Central memory CD4-positive, alpha-beta T cell (primary cell): ENCODE data around the gene NPBWR2.

ENCODE experiments used
- DNase-seq: peaks from one replicate; pipeline ENCODE4 v3.0.0; 2022

Gene NPBWR2

GRCh38 chr20:64055396-64055892 lies 51.9 kb downstream of the NPBWR2 start:
- no peak for DNase-seq

GRCh38 chr20:64053841-64054661 lies 53.3 kb downstream of the NPBWR2 start:
- no peak for DNase-seq
